Thoracic aorta (tissue), 2 donors: ENCODE results near the gene NUP58. TPM values are rescaled to one million over a fixed set of nuclear protein-coding genes. Genes with fewer than 3 reads are reported as not detected.

Experiments
- ATAC-seq: fragments of 150-250 bp; one replicate; pipeline ENCODE4 v1.8.0; 2017; ENCODE audit warnings: low read depth; ENCODE audit not compliant: insufficient number of reproducible peaks, low FRiP score
- DNase-seq: peaks from one replicate; pipeline ENCODE4 v3.0.0-alpha.2; 2020; ENCODE audit warnings: low spot score
- H3K27ac ChIP-seq, 2 donors: fragments of 200-600 bp; sonication (generic); 1 replicate in 1 of 2; 2 replicates in 1 of 2; pipeline ENCODE4 v1.5.1; 2016; ENCODE audit warnings: mild to moderate bottlenecking in 2 of 2, moderate library complexity in 2 of 2
- H3K27me3 ChIP-seq: fragments of 200-600 bp; sonication (generic); replicated peaks from 2 replicates; pipeline ENCODE4 v1.6.0; 2016; ENCODE audit warnings: mild to moderate bottlenecking; ENCODE audit not compliant: insufficient read depth
- H3K36me3 ChIP-seq: fragments of 200-600 bp; sonication (generic); one replicate; pipeline ENCODE4 v1.5.1; 2016
- H3K4me1 ChIP-seq, 2 donors: fragments of 200-600 bp; sonication (generic); 1 replicate in 1 of 2; 2 replicates in 1 of 2; pipeline versions ENCODE4 v1.5.1 to v1.6.0; 2016; ENCODE audit warnings: low read depth in 2 of 2, mild to moderate bottlenecking in 1 of 2; ENCODE audit not compliant: control insufficient read depth in 1 of 2
- H3K4me3 ChIP-seq: fragments of 200-600 bp; sonication (generic); 2 replicates; pipeline ENCODE4 v1.5.1; 2016; ENCODE audit warnings: mild to moderate bottlenecking
- H3K9me3 ChIP-seq: fragments of 200-600 bp; sonication (generic); 2 replicates; pipeline ENCODE4 v1.5.1; 2016
- CTCF ChIP-seq: fragments of 200-600 bp; sonication (generic); IDR thresholded peaks from one replicate; pipeline ENCODE4 v1.5.1; 2019; ENCODE audit warnings: antibody characterized with exemption
- total RNA-seq, 2 donors: library from RNA; depleted of rRNA; stranded (reverse); fragments of >200 nt; gene quantifications; one replicate each; pipeline versions ENCODE4 v1.1.0 to v1.2.3, GENCODE V29; 2016

NUP58 gene
- total RNA-seq, 2 donors from 2014 or later, result 43.9 to 65.0 TPM

- Histone ChIP-seq H3K36me3 (no peaks in the 10 kb centered on the region), H3K4me3 (peak within 1 kb of the TSS; percentile 59), H3K27me3 (no peaks in the 10 kb centered on the region), H3K9me3 (no peaks in the 10 kb centered on the region), H3K4me1 (peaks cover 0 to 5% of the 10 kb centered on the region in 2 donors), H3K27ac (no peak within 1 kb of the TSS)
- ATAC-seq (no peak), DNase-seq (no peak)
- TF ChIP-seq CTCF, result no peak
These were observed 70.5 kb downstream of the NUP58 start, which contains the start of gene ATP8A2 for GRCh38 chr13:25371875-25372283. Gene ATP8A2 (plus strand): TSS chr13:25371974. CDS start chr13:25372213, 239 bp downstream.

- Histone ChIP-seq H3K27me3 (no peaks in the 10 kb centered on the region), H3K36me3 (no peaks in the 10 kb centered on the region), H3K9me3 (no peaks in the 10 kb centered on the region), H3K27ac (no peak overlapping the region), H3K4me3 (peak overlapping the region; percentile 59), H3K4me1 (peaks cover 0 to 5% of the 10 kb centered on the region in 2 donors)
- TF ChIP-seq CTCF, result no peak
- ATAC-seq, result no peak
- no peak for DNase-seq
These were observed 71.1 kb downstream of the NUP58 start for GRCh38 chr13:25372284-25373081.

GRCh38 chr13:25375727-25376358, 74.4 kb downstream of the NUP58 start:
- ATAC-seq (no peak), DNase-seq (no peak)
- Histone ChIP-seq H3K4me1 (peaks cover 0 to 5% of the 10 kb centered on the region in 2 donors), H3K36me3 (no peaks in the 10 kb centered on the region), H3K9me3 (no peaks in the 10 kb centered on the region), H3K4me3 (no peak overlapping the region), H3K27me3 (no peaks in the 10 kb centered on the region), H3K27ac (no peak overlapping the region)
- peak; percentile 53 for TF ChIP-seq CTCF

GRCh38 chr13:25377244-25377962, 76.0 kb downstream of the NUP58 start:
- no peak overlapping the region for H3K27ac ChIP-seq
- H3K9me3 ChIP-seq, result no peaks in the 10 kb centered on the region
- TF ChIP-seq CTCF, result no peak
- H3K4me3 ChIP-seq, result no peak overlapping the region
- ATAC-seq (no peak), DNase-seq (no peak)
- H3K27me3 ChIP-seq, result no peaks in the 10 kb centered on the region
- peaks cover 0 to 2% of the 10 kb centered on the region in 2 donors for H3K4me1 ChIP-seq
- H3K36me3 ChIP-seq, result no peaks in the 10 kb centered on the region

- Histone ChIP-seq H3K4me1 (no peaks in the 10 kb centered on the region), H3K27me3 (no peaks in the 10 kb centered on the region), H3K36me3 (no peaks in the 10 kb centered on the region), H3K9me3 (no peaks in the 10 kb centered on the region), H3K27ac (no peak overlapping the region), H3K4me3 (no peak overlapping the region)
- TF ChIP-seq CTCF, result no peak
- no peak for ATAC-seq
- DNase-seq, result no peak
These were observed 77.1 kb downstream of the NUP58 start for GRCh38 chr13:25378528-25378927.
